ENCODE data around the gene NDUFAF8.

GRCh38 chr17:81235822-81236740 lies 3.0 kb upstream of the NDUFAF8 start:
- TF ChIP-seq, protein P1, sequence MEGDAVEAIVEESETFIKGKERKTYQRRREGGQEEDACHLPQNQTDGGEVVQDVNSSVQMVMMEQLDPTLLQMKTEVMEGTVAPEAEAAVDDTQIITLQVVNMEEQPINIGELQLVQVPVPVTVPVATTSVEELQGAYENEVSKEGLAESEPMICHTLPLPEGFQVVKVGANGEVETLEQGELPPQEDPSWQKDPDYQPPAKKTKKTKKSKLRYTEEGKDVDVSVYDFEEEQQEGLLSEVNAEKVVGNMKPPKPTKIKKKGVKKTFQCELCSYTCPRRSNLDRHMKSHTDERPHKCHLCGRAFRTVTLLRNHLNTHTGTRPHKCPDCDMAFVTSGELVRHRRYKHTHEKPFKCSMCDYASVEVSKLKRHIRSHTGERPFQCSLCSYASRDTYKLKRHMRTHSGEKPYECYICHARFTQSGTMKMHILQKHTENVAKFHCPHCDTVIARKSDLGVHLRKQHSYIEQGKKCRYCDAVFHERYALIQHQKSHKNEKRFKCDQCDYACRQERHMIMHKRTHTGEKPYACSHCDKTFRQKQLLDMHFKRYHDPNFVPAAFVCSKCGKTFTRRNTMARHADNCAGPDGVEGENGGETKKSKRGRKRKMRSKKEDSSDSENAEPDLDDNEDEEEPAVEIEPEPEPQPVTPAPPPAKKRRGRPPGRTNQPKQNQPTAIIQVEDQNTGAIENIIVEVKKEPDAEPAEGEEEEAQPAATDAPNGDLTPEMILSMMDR (IDR thresholded peaks at IDR 0.05; ENCODE audit: low read depth, low read length, poor library complexity, severe bottlenecking): no peak
- no peak for TF ChIP-seq EZH2phosphoT487 (IDR thresholded peaks at IDR 0.05; ENCODE audit: borderline replicate concordance, low read length)

Data from DOHH2 (cell line).